OCI-LY1 (cell line): ENCODE data around the gene FDXR.

ENCODE experiments used
- H2AFZ ChIP-seq: fragments of 200-600 bp; sonication (generic), shearing (Covaris generic); 2 replicates; pipeline ENCODE4 v1.6.0; 2014; ENCODE audit warnings: antibody characterized with exemption, mild to moderate bottlenecking, low read length
- H3F3A ChIP-seq: fragments of 200-600 bp; sonication (generic), shearing (Covaris generic); 2 replicates; pipeline ENCODE4 v1.6.0; 2014; ENCODE audit warnings: mild to moderate bottlenecking, antibody characterized with exemption, low read length, moderate library complexity; ENCODE audit not compliant: insufficient read depth
- H3K27ac ChIP-seq: fragments of 200-600 bp; sonication (generic); 2 replicates; pipeline ENCODE4 v1.5.1; 2014; ENCODE audit warnings: low read length, mixed run types, mild to moderate bottlenecking, low read depth; ENCODE audit not compliant: poor library complexity, severe bottlenecking
- H3K27me3 ChIP-seq: fragments of 200-600 bp; sonication (generic); 2 replicates; pipeline ENCODE4 v1.6.0; 2014; ENCODE audit warnings: antibody characterized with exemption, mild to moderate bottlenecking, low read length, moderate library complexity; ENCODE audit not compliant: insufficient read depth
- H3K36me3 ChIP-seq: fragments of 200-600 bp; sonication (generic); 2 replicates; pipeline ENCODE4 v1.6.1; 2014; ENCODE audit warnings: mild to moderate bottlenecking, antibody characterized with exemption, low read length, moderate library complexity, mixed read lengths; ENCODE audit not compliant: insufficient read depth
- H3K4me1 ChIP-seq: fragments of 200-600 bp; sonication (generic); 2 replicates; pipeline ENCODE4 v1.5.1; 2014; ENCODE audit warnings: mild to moderate bottlenecking, low read length, moderate library complexity; ENCODE audit not compliant: insufficient read depth, severe bottlenecking
- H3K4me2 ChIP-seq: fragments of 200-600 bp; sonication (generic), shearing (Covaris generic); 2 replicates; pipeline ENCODE4 v1.6.1; 2014; ENCODE audit warnings: low read length
- H3K4me3 ChIP-seq: fragments of 200-600 bp; sonication (generic); 2 replicates; pipeline ENCODE4 v1.5.1; 2014; ENCODE audit warnings: low read length, low read depth, mild to moderate bottlenecking, mixed read lengths; ENCODE audit not compliant: poor library complexity, severe bottlenecking
- H3K79me2 ChIP-seq: fragments of 200-600 bp; shearing (Covaris generic); 2 replicates; pipeline ENCODE4 v1.6.1; 2016; ENCODE audit warnings: mixed run types, low read length, mixed read lengths; ENCODE audit not compliant: insufficient read depth
- H3K9ac ChIP-seq: fragments of 200-600 bp; sonication (generic), shearing (Covaris generic); 2 replicates; pipeline ENCODE4 v1.6.1; 2014; ENCODE audit warnings: mild to moderate bottlenecking, low read length, mixed read lengths
- H3K9me2 ChIP-seq: fragments of 200-600 bp; sonication (generic), shearing (Covaris generic); 2 replicates; pipeline ENCODE4 v1.6.1; 2014; ENCODE audit warnings: low read depth, mild to moderate bottlenecking, low read length, mixed read lengths
- H3K9me3 ChIP-seq: fragments of 200-600 bp; shearing (Covaris generic); 2 replicates; pipeline ENCODE4 v1.6.1; 2014; ENCODE audit warnings: low read length, mixed read lengths
- H4K20me1 ChIP-seq: fragments of 200-600 bp; sonication (generic), shearing (Covaris generic); 2 replicates; pipeline ENCODE4 v1.6.0; 2016; ENCODE audit warnings: mild to moderate bottlenecking, low read length; ENCODE audit not compliant: insufficient read depth
- CTCF ChIP-seq: fragments of 200-600 bp; sonication (generic), shearing (Covaris generic); IDR thresholded peaks from 2 replicates; pipeline ENCODE4 v1.5.1; 2017; ENCODE audit warnings: mild to moderate bottlenecking, antibody characterized with exemption, low read length, moderate library complexity, mixed read lengths
- EZH2 ChIP-seq: fragments of 200-600 bp; sonication (generic), shearing (Covaris generic); IDR thresholded peaks from 2 replicates; pipeline ENCODE4 v1.8.0; 2017; ENCODE audit warnings: borderline replicate concordance, mixed run types, mild to moderate bottlenecking, antibody characterized with exemption, low read length, moderate library complexity, mixed read lengths

Gene FDXR

GRCh38 chr17:74862108-74862901, 10.5 kb downstream of the FDXR start:
- Histone ChIP-seq H3K9me3 (no peaks in the 10 kb centered on the region), H3K27ac (no peak overlapping the region), H3K4me1 (peaks cover 7% of the 10 kb centered on the region), H3K4me2 (no peak overlapping the region), H4K20me1 (no peaks in the 10 kb centered on the region), H3F3A (no peaks in the 10 kb centered on the region), H3K79me2 (no peaks in the 10 kb centered on the region), H3K27me3 (peaks cover 4% of the 10 kb centered on the region; the same call in 1 of the 2 replicates), H3K9me2 (no peaks in the 10 kb centered on the region), H3K4me3 (no peak overlapping the region), H2AFZ (no peak overlapping the region), H3K9ac (no peak overlapping the region), H3K36me3 (no peaks in the 10 kb centered on the region)
- TF ChIP-seq EZH2 = no peak
- peak; percentile 75 for TF ChIP-seq CTCF

GRCh38 chr17:74861662-74862107, 11.1 kb downstream of the FDXR start:
- H3K9ac ChIP-seq = no peak overlapping the region
- no peaks in the 10 kb centered on the region for H4K20me1 ChIP-seq
- H3K27me3 ChIP-seq = peaks cover 4% of the 10 kb centered on the region; the same call in 1 of the 2 replicates
- no peak overlapping the region for H2AFZ ChIP-seq
- no peaks in the 10 kb centered on the region for H3K36me3 ChIP-seq
- no peak overlapping the region for H3K27ac ChIP-seq
- H3K4me1 ChIP-seq = peaks cover 7% of the 10 kb centered on the region
- no peaks in the 10 kb centered on the region for H3K9me3 ChIP-seq
- no peaks in the 10 kb centered on the region for H3K9me2 ChIP-seq
- TF ChIP-seq EZH2 (no peak), CTCF (no peak)
- no peaks in the 10 kb centered on the region for H3F3A ChIP-seq
- H3K79me2 ChIP-seq = no peaks in the 10 kb centered on the region
- no peak overlapping the region for H3K4me2 ChIP-seq
- no peak overlapping the region for H3K4me3 ChIP-seq

- Histone ChIP-seq H3K79me2 (no peaks in the 10 kb centered on the region), H3K9ac (no peak overlapping the region), H3K27ac (no peak overlapping the region), H3K9me2 (no peaks in the 10 kb centered on the region), H4K20me1 (no peaks in the 10 kb centered on the region), H3K4me1 (peaks cover 7% of the 10 kb centered on the region), H3K9me3 (no peaks in the 10 kb centered on the region), H3K27me3 (peaks cover 4% of the 10 kb centered on the region; the same call in 1 of the 2 replicates), H3K4me3 (no peak overlapping the region), H3K4me2 (no peak overlapping the region), H2AFZ (no peak overlapping the region), H3K36me3 (no peaks in the 10 kb centered on the region), H3F3A (no peaks in the 10 kb centered on the region)
- TF ChIP-seq EZH2 (no peak), CTCF (no peak)
These were observed 11.7 kb downstream of the FDXR start for GRCh38 chr17:74860872-74861661.
